GM18526 (cell line): ENCODE data around the gene SLC16A8.

Experiments
- POLR2A ChIP-seq: IDR thresholded peaks from 3 replicates; pipeline ENCODE4 v1.6.1; 2011; ENCODE audit not compliant: insufficient read length; ENCODE audit errors: extremely low read depth

The SLC16A8 gene

GRCh38 chr22:38051900-38052862 is 31.8 kb downstream of the SLC16A8 start:
- no peak for TF ChIP-seq POLR2A

GRCh38 chr22:38051261-38051660 is 32.7 kb downstream of the SLC16A8 start:
- no peak for TF ChIP-seq POLR2A

DNA sequence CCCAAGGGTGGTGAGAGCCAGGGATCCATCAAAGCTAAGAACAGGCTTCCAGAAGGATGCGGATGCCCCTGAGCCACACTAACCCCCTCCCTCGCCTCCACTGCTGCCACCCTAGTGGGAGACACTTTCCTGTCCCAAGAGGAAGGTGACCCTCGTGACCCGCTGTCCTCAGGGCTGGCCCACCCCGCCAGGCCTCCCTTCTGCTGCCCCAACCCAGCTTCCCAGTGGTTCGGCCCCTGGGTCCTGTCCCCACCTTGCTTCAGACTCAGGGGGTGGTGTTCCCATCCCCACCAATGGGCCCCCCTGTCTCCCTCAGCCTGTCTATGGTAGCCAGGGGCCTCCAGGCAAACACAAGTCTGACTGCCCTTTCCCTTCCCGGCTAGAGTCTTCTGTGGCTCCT is 33.3 kb downstream of the SLC16A8 start:
- no peak for TF ChIP-seq POLR2A

GRCh38 chr22:38049812-38050619 is 34.0 kb downstream of the SLC16A8 start:
- no peak for TF ChIP-seq POLR2A

- no peak for TF ChIP-seq POLR2A
Observed at GRCh38 chr22:38046070-38046748, 37.8 kb downstream of the SLC16A8 start.

- TF ChIP-seq POLR2A, result no peak
Observed at GRCh38 chr22:38043151-38044039, 40.6 kb downstream of the SLC16A8 start.

DNA sequence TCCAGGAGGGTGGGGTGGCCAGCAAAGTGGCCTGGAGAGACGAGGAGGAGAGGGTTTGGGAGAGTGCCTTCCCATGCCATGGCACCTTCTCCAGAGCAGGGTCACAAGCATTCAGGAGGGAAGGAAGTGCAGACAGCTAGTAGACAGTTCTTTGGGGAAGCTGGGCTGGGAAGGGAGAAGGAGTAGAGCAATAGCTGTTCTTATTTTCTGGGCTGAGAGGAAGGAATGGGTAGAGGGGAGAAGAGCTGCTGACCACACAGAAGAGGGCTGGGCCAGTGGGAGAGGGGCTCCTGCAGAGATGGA is 41.5 kb downstream of the SLC16A8 start:
- TF ChIP-seq POLR2A, result no peak

- no peak for TF ChIP-seq POLR2A
Observed at GRCh38 chr22:38041760-38042487, 42.1 kb downstream of the SLC16A8 start.

GRCh38 chr22:38040953-38041759 is 42.8 kb downstream of the SLC16A8 start:
- no peak for TF ChIP-seq POLR2A

DNA sequence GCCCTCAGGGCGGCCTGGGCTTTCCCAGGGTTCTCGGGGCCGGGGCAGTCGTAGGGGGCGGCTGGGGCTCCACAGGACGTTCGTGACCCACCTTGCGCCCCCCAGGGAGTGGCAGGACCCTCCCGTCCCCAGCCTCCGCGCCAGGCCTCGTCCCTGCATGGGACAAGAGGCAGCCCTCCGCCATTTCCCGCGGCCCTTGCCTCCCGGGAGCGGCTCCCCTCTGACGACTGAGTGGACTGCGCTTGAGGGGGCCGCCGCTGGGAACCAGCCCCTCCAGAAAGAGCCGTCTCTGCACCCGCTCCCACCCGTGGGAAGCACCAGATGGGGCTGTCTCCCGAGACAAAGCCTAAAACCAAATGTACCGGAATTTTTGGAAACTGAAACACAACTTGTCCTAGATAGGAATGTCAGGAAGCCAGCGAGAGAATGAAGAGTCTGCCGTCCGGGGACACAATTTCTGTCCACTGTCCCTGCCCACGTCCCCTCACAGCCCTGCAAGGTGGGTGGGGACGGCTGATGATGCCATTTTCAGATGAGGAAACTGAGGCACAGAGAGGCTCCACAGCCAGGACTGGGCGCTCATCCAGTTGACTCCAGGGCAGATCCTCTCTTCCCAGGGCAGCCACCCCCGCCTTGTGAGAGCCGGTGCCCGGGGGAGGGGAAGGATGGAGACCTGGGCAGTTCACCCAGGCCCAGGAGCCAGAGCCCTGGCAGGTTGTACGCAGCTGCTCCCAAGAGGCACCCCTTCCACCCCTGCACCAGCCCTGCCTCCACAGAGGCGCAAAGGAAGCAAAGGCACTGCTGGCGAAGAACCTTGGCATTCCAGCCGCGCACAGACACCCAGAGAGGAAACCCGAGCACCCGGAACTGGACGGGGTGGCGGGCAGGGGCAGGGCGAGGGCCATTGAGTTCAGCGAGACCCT is 44.8 kb downstream of the SLC16A8 start:
- TF ChIP-seq POLR2A, result no peak

DNA sequence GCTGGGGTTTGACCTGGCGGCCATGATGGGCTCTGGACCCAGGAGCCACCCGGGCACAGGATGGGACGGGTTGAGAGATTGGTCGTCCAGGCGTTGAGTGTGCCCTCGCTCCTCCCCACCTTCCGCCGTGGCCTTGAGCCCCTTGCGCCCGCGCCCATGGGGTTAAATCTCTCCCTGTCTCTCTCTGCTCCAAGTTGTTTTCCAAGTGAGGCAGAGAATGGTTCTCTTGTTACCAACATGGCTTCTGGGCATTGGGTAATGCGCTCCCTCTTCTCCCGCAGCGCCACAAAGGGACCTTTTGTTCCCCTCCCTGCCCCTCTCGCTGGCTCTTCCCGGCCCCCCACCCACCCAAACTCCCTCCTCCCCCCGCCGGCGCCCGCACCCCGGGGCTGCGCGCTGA is 45.6 kb downstream of the SLC16A8 start:
- TF ChIP-seq POLR2A, result no peak

- no peak for TF ChIP-seq POLR2A
Observed at GRCh38 chr22:38036392-38037062, 47.5 kb downstream of the SLC16A8 start.
